ENCODE results near the gene ITGAD. TPM values are rescaled to one million over a fixed set of nuclear protein-coding genes. Genes with fewer than 3 reads are reported as not detected.

ITGAD gene
- total RNA-seq, 2 experiments from 2014 or later: not detected

DNA sequence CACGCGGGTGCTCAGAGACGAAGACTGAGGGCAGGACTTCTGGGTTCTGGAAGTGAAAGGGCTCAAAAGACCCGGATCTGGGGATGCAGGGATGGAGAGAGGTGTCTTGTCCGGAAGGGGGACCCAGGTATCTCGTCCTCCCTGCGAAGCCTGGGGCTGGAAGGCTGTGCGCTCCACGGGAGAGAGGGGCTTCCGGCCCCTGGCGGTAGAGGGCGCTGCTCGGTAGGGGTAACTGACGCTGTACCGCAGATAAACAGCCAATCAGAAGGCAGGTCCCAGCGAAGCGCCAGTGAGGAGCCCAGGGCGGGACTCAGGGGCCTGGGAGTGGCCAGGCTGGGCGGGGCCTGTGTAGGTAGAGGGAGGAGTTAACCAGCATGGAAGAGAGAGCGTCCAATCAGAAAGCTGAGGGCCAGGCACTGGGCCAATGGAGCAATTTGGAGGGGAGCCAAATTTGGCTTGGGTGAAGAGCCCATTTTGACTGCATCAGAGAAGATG, 79.6 kb downstream of the ITGAD start:
- DNase-seq: peak; percentile 20
- H3K9me3 Mint-ChIP-seq: no peaks in the 10 kb centered on the region
- H3K4me3 Mint-ChIP-seq: peak overlapping the region; percentile 61
- ChIA-PET CTCF (interaction anchor here (2.3 kb wide), 1 partner anchor 12 kb away, joined by 10 read pairs; no protein-coding TSS in a partner anchor), POLR2A (no interaction called here)
- H3K27me3 Mint-ChIP-seq: peaks cover 41% of the 10 kb centered on the region
- no peak overlapping the region for H3K27ac Mint-ChIP-seq
- H3K4me1 Mint-ChIP-seq: peaks cover 22% of the 10 kb centered on the region
- no peaks in the 10 kb centered on the region for H3K36me3 Mint-ChIP-seq (ENCODE audit: low read depth)

DNA sequence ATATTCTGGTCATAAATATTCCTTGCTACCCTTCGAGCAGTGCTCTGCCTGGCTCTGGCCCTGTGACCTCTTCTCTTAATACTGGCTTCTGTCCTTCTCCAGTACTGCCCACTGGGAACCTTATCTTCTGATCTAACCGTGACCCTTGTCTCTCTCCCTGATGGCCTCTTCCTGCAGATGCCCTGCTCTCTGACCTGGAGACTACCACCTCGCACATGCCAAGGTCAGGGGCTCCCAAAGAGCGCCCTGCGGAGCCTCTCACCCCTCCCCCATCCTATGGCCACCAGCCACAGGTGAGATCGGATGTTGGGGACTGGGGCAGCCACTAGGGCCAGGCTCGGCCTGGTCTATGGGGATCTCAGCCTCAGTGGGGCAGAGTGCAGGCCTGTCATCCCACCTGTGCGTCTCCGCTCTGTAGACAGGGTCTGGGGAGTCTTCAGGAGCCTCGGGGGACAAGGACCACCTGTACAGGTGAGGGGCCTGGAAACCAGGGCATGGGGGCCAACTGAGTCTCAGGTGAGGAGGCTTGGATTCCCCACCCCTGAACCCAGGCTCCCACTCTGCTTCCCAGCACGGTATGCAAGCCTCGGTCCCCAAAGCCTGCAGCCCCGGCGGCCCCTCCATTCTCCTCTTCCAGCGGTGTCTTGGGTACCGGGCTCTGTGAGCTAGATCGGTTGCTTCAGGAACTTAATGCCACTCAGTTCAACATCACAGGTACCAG, 80.3 kb downstream of the ITGAD start:
- ChIA-PET POLR2A (no interaction called here), CTCF (interaction anchor here (2.3 kb wide), 1 partner anchor 13 kb away, joined by 10 read pairs; no protein-coding TSS in a partner anchor)
- Mint-ChIP-seq H3K9me3 (no peaks in the 10 kb centered on the region), H3K27ac (no peak overlapping the region), H3K27me3 (peaks cover 45% of the 10 kb centered on the region), H3K36me3 (ENCODE audit: low read depth) (no peaks in the 10 kb centered on the region), H3K4me3 (no peak overlapping the region), H3K4me1 (peaks cover 25% of the 10 kb centered on the region)
- DNase-seq: no peak

DNA sequence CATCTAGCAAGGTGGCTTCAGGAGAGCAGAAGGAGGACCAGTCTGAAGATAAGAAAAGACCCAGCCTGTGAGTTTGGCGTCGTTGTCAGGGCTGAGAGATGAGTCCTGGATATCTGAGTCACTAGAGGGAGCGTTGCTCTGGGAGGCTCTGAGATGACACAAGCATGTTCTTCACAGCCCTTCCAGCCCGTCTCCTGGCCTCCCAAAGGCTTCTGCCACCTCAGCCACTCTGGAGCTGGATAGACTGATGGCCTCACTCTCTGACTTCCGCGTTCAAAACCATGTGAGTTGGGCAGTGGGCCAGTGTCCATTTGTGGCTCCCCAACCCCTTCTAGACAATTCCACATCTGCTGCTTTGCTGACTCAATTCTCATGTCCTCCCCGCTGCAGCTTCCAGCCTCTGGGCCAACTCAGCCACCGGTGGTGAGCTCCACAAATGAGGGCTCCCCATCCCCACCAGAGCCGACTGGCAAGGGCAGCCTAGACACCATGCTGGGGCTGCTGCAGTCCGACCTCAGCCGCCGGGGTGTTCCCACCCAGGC, 81.1 kb downstream of the ITGAD start:
- POLR2A ChIA-PET: no interaction called here
- Mint-ChIP-seq H3K27me3 (peaks cover 45% of the 10 kb centered on the region), H3K4me1 (peaks cover 25% of the 10 kb centered on the region), H3K4me3 (no peak overlapping the region), H3K36me3 (ENCODE audit: low read depth) (no peaks in the 10 kb centered on the region), H3K27ac (no peak overlapping the region), H3K9me3 (no peaks in the 10 kb centered on the region)
- no peak for DNase-seq
- CTCF ChIA-PET: interaction anchor here (0.6 to 2.3 kb wide), 2 partner anchors 14 to 17 kb away, joined by 3 to 10 read pairs; no protein-coding TSS in a partner anchor

- Mint-ChIP-seq H3K27ac (no peak overlapping the region), H3K4me3 (no peak overlapping the region)
Measured at GRCh38 chr16:31474773-31475738, 81.9 kb downstream of the ITGAD start.

DNA sequence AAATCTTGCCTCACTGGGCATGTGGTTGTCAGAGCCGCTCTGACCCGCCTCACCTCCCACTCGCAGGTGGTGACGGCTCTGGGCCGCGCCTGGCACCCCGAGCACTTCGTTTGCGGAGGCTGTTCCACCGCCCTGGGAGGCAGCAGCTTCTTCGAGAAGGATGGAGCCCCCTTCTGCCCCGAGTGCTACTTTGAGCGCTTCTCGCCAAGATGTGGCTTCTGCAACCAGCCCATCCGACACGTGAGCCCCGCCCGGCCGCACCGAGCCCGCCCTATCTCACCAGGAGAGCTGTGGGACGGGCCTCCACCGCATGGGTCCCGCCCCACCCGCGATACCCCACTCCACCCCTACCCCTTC, 82.8 kb downstream of the ITGAD start:
- POLR2A ChIA-PET: no interaction called here
- Mint-ChIP-seq H3K36me3 (ENCODE audit: low read depth) (no peaks in the 10 kb centered on the region), H3K27me3 (peaks cover 50% of the 10 kb centered on the region), H3K4me1 (peaks cover 25% of the 10 kb centered on the region), H3K27ac (no peak overlapping the region), H3K9me3 (no peaks in the 10 kb centered on the region), H3K4me3 (peak overlapping the region; percentile 79)
- no peak for DNase-seq
- CTCF ChIA-PET: interaction anchor here (1.0 to 4.4 kb wide), 2 partner anchors 16 kb away, joined by 7 to 33 read pairs; partner anchors contain the start of gene ARMC5

More at GRCh38 chr16:31474773-31475738, 81.9 kb downstream of the ITGAD start:
- H3K4me1 Mint-ChIP-seq: peaks cover 25% of the 10 kb centered on the region
- no peaks in the 10 kb centered on the region for H3K9me3 Mint-ChIP-seq
- POLR2A ChIA-PET: no interaction called here
- no peaks in the 10 kb centered on the region for H3K36me3 Mint-ChIP-seq (ENCODE audit: low read depth)
- CTCF ChIA-PET: interaction anchor here (1.0 to 2.3 kb wide), 2 partner anchors 15 kb away, joined by 7 to 10 read pairs; partner anchors contain the start of gene ARMC5
- DNase-seq: no peak
- peaks cover 49% of the 10 kb centered on the region for H3K27me3 Mint-ChIP-seq

Other genes with a start within 250 kb of the ITGAD start
- gene PRSS36, start 243.3 kb upstream of the ITGAD start, total RNA-seq: 1 to 10 TPM in 1 of 2 experiments, under 1 TPM in 1; 0.89 to 1.7 TPM
- gene FUS, start 213.2 kb upstream of the ITGAD start, total RNA-seq: 100 to 1,000 TPM; 552 to 581 TPM
- 10 to 100 TPM; 66.8 to 68.0 TPM for gene PYCARD, start 190.6 kb upstream of the ITGAD start, total RNA-seq
- not detected for gene TRIM72, start 179.2 kb upstream of the ITGAD start, total RNA-seq
- not detected for gene PYDC1, start 176.2 kb upstream of the ITGAD start, total RNA-seq
- gene ITGAM, start 133.4 kb upstream of the ITGAD start, total RNA-seq: 10 to 100 TPM; 22.0 to 22.6 TPM
- 1 to 10 TPM; 2.9 to 3.1 TPM for gene ITGAX, start 38.2 kb upstream of the ITGAD start, total RNA-seq
- not detected for gene COX6A2, start 35.0 kb downstream of the ITGAD start, total RNA-seq
- gene ZNF843, start 49.5 kb downstream of the ITGAD start, total RNA-seq: under 1 TPM; 0.07 to 0.12 TPM
- 10 to 100 TPM; 11.4 to 12.3 TPM for gene ARMC5, start 66.2 kb downstream of the ITGAD start, total RNA-seq
- under 1 TPM; 0.20 to 0.48 TPM for gene TGFB1I1, start 78.8 kb downstream of the ITGAD start, total RNA-seq
- under 1 TPM in 1 of 2 experiments, not detected in 1; 0.52 TPM for gene SLC5A2, start 89.8 kb downstream of the ITGAD start, total RNA-seq
- gene RUSF1, start 115.1 kb downstream of the ITGAD start, total RNA-seq: 10 to 100 TPM; 39.5 to 43.7 TPM
- gene AHSP, start 134.6 kb downstream of the ITGAD start, total RNA-seq: not detected